ENCODE results near the gene CYP4F3.
"Not testable (repeated sequence)": the region's sequence is repeated elsewhere in the genome, so short reads cannot be mapped to it uniquely, and the experiment has no call there.

Gene CYP4F3

GRCh38 chr19:15679089-15679488, 38.4 kb downstream of the CYP4F3 start:
- TF ChIP-seq CTCF (IDR thresholded peaks at IDR 0.05; ENCODE audit: borderline replicate concordance, insufficient read depth, low read depth, low read length), result no peak

GRCh38 chr19:15679865-15680264, 39.2 kb downstream of the CYP4F3 start:
- not testable (repeated sequence) for H3K4me3 ChIP-seq (ENCODE audit: low read depth, low read length)

More at GRCh38 chr19:15679089-15679488, 38.4 kb downstream of the CYP4F3 start:
- H3K4me3 ChIP-seq (ENCODE audit: low read depth, low read length), result no peak overlapping the region

GRCh38 chr19:15680478-15681322, 40.0 kb downstream of the CYP4F3 start:
- TF ChIP-seq CTCF (IDR thresholded peaks at IDR 0.05; ENCODE audit: borderline replicate concordance, insufficient read depth, low read depth, low read length), result no peak
- no peak overlapping the region for H3K4me3 ChIP-seq (ENCODE audit: low read depth, low read length)

- no peak overlapping the region for H3K4me3 ChIP-seq (ENCODE audit: low read depth, low read length)
- no peak for TF ChIP-seq CTCF (IDR thresholded peaks at IDR 0.05; ENCODE audit: borderline replicate concordance, insufficient read depth, low read depth, low read length)
These were observed 42.7 kb downstream of the CYP4F3 start for GRCh38 chr19:15683411-15683810.

- no peak overlapping the region for H3K4me3 ChIP-seq (ENCODE audit: low read depth, low read length)
- TF ChIP-seq CTCF (IDR thresholded peaks at IDR 0.05; ENCODE audit: borderline replicate concordance, insufficient read depth, low read depth, low read length), result no peak
These were observed 44.1 kb downstream of the CYP4F3 start for GRCh38 chr19:15684828-15685227.

GRCh38 chr19:15696654-15697194, 56.0 kb downstream of the CYP4F3 start:
- no peak overlapping the region for H3K4me3 ChIP-seq (ENCODE audit: low read depth, low read length)

More at GRCh38 chr19:15696654-15697194, 56.0 kb downstream of the CYP4F3 start:
- no peak for TF ChIP-seq CTCF (IDR thresholded peaks at IDR 0.05; ENCODE audit: borderline replicate concordance, insufficient read depth, low read depth, low read length)
